ENCODE results near the gene CGB7.
"Not testable (repeated sequence)": the region's sequence is repeated elsewhere in the genome, so short reads cannot be mapped to it uniquely, and the experiment has no call there.

- TF ChIP-seq TCF7L2 (IDR thresholded peaks at IDR 0.05; ENCODE audit: borderline replicate concordance, low read depth, low read length); ZNF169 (tag by site-specific recombination; IDR thresholded peaks at IDR 0.05); ZNF704 (tag by site-specific recombination; IDR thresholded peaks at IDR 0.05); CTCF (tag by site-specific recombination; IDR thresholded peaks at IDR 0.05); ZNF24 (tag by site-specific recombination; IDR thresholded peaks at IDR 0.05); ZBTB1 (tag by site-specific recombination; IDR thresholded peaks at IDR 0.05); ZNF239 (tag by site-specific recombination; IDR thresholded peaks at IDR 0.05); ZBTB10 (tag by site-specific recombination; IDR thresholded peaks at IDR 0.05); ZBTB49 (tag by site-specific recombination; IDR thresholded peaks at IDR 0.05; ENCODE audit: low read depth); ZNF335 (tag by site-specific recombination; conservative IDR thresholded peaks at IDR 0.05); ZNF146 (tag by site-specific recombination; IDR thresholded peaks at IDR 0.05); ZNF354C (tag by site-specific recombination; IDR thresholded peaks at IDR 0.05; ENCODE audit: borderline replicate concordance, low read depth); ZNF394 (tag by site-specific recombination; IDR thresholded peaks at IDR 0.05; ENCODE audit: borderline replicate concordance): not testable (repeated sequence)
These were observed 19.4 kb downstream of the CGB7 start for GRCh38 chr19:49038111-49038510.

Measured in HEK293 (cell line).